Neural progenitor cell (in vitro differentiated cells): ENCODE results near the gene ACP7. TPM values are rescaled to one million over a fixed set of nuclear protein-coding genes. Genes with fewer than 3 reads are reported as not detected.

Experiments used
- DNase-seq: peaks from one replicate; pipeline ENCODE4 v3.0.0-alpha.2; 2016; ENCODE audit warnings: low spot score
- H2AFZ ChIP-seq: fragments of 200-600 bp; sonication (generic); replicated peaks from 2 replicates; pipeline ENCODE4 v1.6.1; 2016; ENCODE audit warnings: antibody characterized with exemption
- H3F3A ChIP-seq: fragments of 200-600 bp; sonication (generic); 2 replicates; pipeline ENCODE4 v1.6.1; 2016; ENCODE audit warnings: antibody characterized with exemption, low read depth
- H3K27ac ChIP-seq: fragments of 200-600 bp; sonication (generic); 2 replicates; pipeline ENCODE4 v1.5.1; 2016; ENCODE audit warnings: mild to moderate bottlenecking
- H3K27me3 ChIP-seq: fragments of 200-600 bp; sonication (generic); 2 replicates; pipeline ENCODE4 v1.6.1; 2016; ENCODE audit warnings: mild to moderate bottlenecking, moderate library complexity
- H3K36me3 ChIP-seq: fragments of 200-600 bp; sonication (generic); 2 replicates; pipeline ENCODE4 v1.5.1; 2016
- H3K4me1 ChIP-seq: fragments of 200-600 bp; sonication (generic); 2 replicates; pipeline ENCODE4 v1.6.1; 2016; ENCODE audit warnings: mixed run types
- H3K4me2 ChIP-seq: fragments of 200-600 bp; sonication (generic); 2 replicates; pipeline ENCODE4 v1.6.1; 2016
- H3K4me3 ChIP-seq: fragments of 200-600 bp; sonication (generic); 2 replicates; pipeline ENCODE4 v1.5.1; 2016
- H3K79me2 ChIP-seq: fragments of 200-600 bp; sonication (generic); 2 replicates; pipeline ENCODE4 v1.6.1; 2016; ENCODE audit warnings: low read depth
- H3K9ac ChIP-seq: fragments of 200-600 bp; sonication (generic); 2 replicates; pipeline ENCODE4 v1.6.1; 2016
- H3K9me3 ChIP-seq: fragments of 200-600 bp; sonication (generic); 2 replicates; pipeline ENCODE4 v1.5.1; 2016; ENCODE audit warnings: low read depth
- H4K20me1 ChIP-seq: fragments of 200-600 bp; sonication (generic); 2 replicates; pipeline ENCODE4 v1.6.1; 2016; ENCODE audit warnings: low read depth
- H3K27ac Mint-ChIP-seq: 3 replicates; pipeline ENCODE4 v1.8.0; 2021; ENCODE audit warnings: mixed read lengths
- H3K27me3 Mint-ChIP-seq: 2 replicates; pipeline ENCODE4 v1.8.0; 2022; ENCODE audit warnings: low read depth, mild to moderate bottlenecking, inconsistent platforms, moderate library complexity, mixed read lengths; ENCODE audit not compliant: insufficient read depth
- H3K36me3 Mint-ChIP-seq: 3 replicates; pipeline ENCODE4 v1.8.0; 2021; ENCODE audit warnings: mixed read lengths
- H3K4me1 Mint-ChIP-seq: 3 replicates; pipeline ENCODE4 v1.8.0; 2021; ENCODE audit warnings: mixed read lengths
- H3K4me3 Mint-ChIP-seq: 3 replicates; pipeline ENCODE4 v1.8.0; 2021; ENCODE audit warnings: mild to moderate bottlenecking, moderate library complexity, mixed read lengths
- H3K9me3 Mint-ChIP-seq: 3 replicates; pipeline ENCODE4 v1.8.0; 2020; ENCODE audit warnings: mixed read lengths
- EZH2 ChIP-seq: fragments of 200-600 bp; sonication (generic); IDR thresholded peaks from 2 replicates; pipeline ENCODE4 v1.6.1; 2017; ENCODE audit warnings: antibody characterized with exemption, mild to moderate bottlenecking, moderate library complexity
- EZH2phosphoT487 ChIP-seq: fragments of 200-600 bp; sonication (generic); IDR thresholded peaks from 2 replicates; pipeline ENCODE4 v1.6.1; 2017; ENCODE audit warnings: antibody characterized with exemption
- total RNA-seq: library from RNA; depleted of rRNA; stranded (reverse); fragments of >200 nt; gene quantifications from 2 replicates; pipeline ENCODE4 v1.2.3, GENCODE V29; 2015; ENCODE audit warnings: low replicate concordance
- TF ChIP-seq, protein P1 (sequence below): fragments of 200-600 bp; sonication (generic); IDR thresholded peaks from 2 replicates; pipeline ENCODE4 v1.5.1; 2017; ENCODE audit warnings: antibody characterized with exemption, mild to moderate bottlenecking

ACP7 gene
- total RNA-seq, 1 donor from 2014 or later = not detected

- Histone ChIP-seq H3K27me3 (peaks cover 30% of the 10 kb centered on the region), H3K27ac (no peak overlapping the region), H3K4me1 (no peaks in the 10 kb centered on the region), H2AFZ (peak overlapping the region; percentile 72), H3K36me3 (no peaks in the 10 kb centered on the region), H3K9ac (no peak overlapping the region), H4K20me1 (no peaks in the 10 kb centered on the region), H3F3A (no peaks in the 10 kb centered on the region), H3K4me3 (peak overlapping the region; percentile 35), H3K79me2 (no peaks in the 10 kb centered on the region), H3K4me2 (peak overlapping the region; percentile 57), H3K9me3 (no peaks in the 10 kb centered on the region)
- Mint-ChIP-seq H3K4me3 (no peak overlapping the region), H3K27ac (no peak overlapping the region), H3K36me3 (no peaks in the 10 kb centered on the region), H3K9me3 (no peaks in the 10 kb centered on the region), H3K27me3 (peaks cover 14% of the 10 kb centered on the region), H3K4me1 (no peaks in the 10 kb centered on the region)
- DNase-seq = no peak
- TF ChIP-seq EZH2phosphoT487 (no peak), EZH2 (no peak)
- TF ChIP-seq, protein P1, sequence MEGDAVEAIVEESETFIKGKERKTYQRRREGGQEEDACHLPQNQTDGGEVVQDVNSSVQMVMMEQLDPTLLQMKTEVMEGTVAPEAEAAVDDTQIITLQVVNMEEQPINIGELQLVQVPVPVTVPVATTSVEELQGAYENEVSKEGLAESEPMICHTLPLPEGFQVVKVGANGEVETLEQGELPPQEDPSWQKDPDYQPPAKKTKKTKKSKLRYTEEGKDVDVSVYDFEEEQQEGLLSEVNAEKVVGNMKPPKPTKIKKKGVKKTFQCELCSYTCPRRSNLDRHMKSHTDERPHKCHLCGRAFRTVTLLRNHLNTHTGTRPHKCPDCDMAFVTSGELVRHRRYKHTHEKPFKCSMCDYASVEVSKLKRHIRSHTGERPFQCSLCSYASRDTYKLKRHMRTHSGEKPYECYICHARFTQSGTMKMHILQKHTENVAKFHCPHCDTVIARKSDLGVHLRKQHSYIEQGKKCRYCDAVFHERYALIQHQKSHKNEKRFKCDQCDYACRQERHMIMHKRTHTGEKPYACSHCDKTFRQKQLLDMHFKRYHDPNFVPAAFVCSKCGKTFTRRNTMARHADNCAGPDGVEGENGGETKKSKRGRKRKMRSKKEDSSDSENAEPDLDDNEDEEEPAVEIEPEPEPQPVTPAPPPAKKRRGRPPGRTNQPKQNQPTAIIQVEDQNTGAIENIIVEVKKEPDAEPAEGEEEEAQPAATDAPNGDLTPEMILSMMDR = no peak
These were observed 14.4 kb downstream of the ACP7 start for GRCh38 chr19:39098365-39099269.

GRCh38 chr19:39099341-39099740 is 15.2 kb downstream of the ACP7 start:
- H3K27me3 Mint-ChIP-seq = peaks cover 10% of the 10 kb centered on the region
- Histone ChIP-seq H3K27ac (no peak overlapping the region), H3K9me3 (no peaks in the 10 kb centered on the region), H3K9ac (no peak overlapping the region), H3K4me2 (peak overlapping the region; percentile 57), H2AFZ (peak overlapping the region; percentile 72), H3K79me2 (no peaks in the 10 kb centered on the region), H4K20me1 (no peaks in the 10 kb centered on the region), H3K27me3 (peaks cover 30% of the 10 kb centered on the region), H3K36me3 (no peaks in the 10 kb centered on the region), H3K4me3 (peak overlapping the region; percentile 35), H3K4me1 (no peaks in the 10 kb centered on the region), H3F3A (no peaks in the 10 kb centered on the region)
- H3K4me3 Mint-ChIP-seq = no peak overlapping the region
- TF ChIP-seq EZH2 = no peak
- TF ChIP-seq EZH2phosphoT487 = no peak
- TF ChIP-seq, protein P1 = no peak
- H3K27ac Mint-ChIP-seq = no peak overlapping the region
- no peaks in the 10 kb centered on the region for H3K36me3 Mint-ChIP-seq
- no peaks in the 10 kb centered on the region for H3K4me1 Mint-ChIP-seq
- DNase-seq = no peak
- H3K9me3 Mint-ChIP-seq = no peaks in the 10 kb centered on the region

- DNase-seq = no peak
- TF ChIP-seq EZH2 = no peak
- no peak for TF ChIP-seq EZH2phosphoT487
- TF ChIP-seq, protein P1 = no peak
- Histone ChIP-seq H4K20me1 (no peaks in the 10 kb centered on the region), H3K36me3 (no peaks in the 10 kb centered on the region), H3F3A (no peaks in the 10 kb centered on the region), H3K79me2 (no peaks in the 10 kb centered on the region), H2AFZ (no peak overlapping the region), H3K27me3 (peaks cover 24% of the 10 kb centered on the region), H3K27ac (no peak overlapping the region), H3K9ac (no peak overlapping the region), H3K9me3 (no peaks in the 10 kb centered on the region), H3K4me3 (no peak overlapping the region), H3K4me1 (no peaks in the 10 kb centered on the region), H3K4me2 (no peak overlapping the region)
- no peaks in the 10 kb centered on the region for H3K4me1 Mint-ChIP-seq
- no peaks in the 10 kb centered on the region for H3K9me3 Mint-ChIP-seq
- peaks cover 10% of the 10 kb centered on the region for H3K27me3 Mint-ChIP-seq
- no peak overlapping the region for H3K27ac Mint-ChIP-seq
- no peak overlapping the region for H3K4me3 Mint-ChIP-seq
- no peaks in the 10 kb centered on the region for H3K36me3 Mint-ChIP-seq
These were observed 16.5 kb downstream of the ACP7 start for GRCh38 chr19:39100500-39101166.
